Peyer's patch (tissue), 4 donors: ENCODE data around the gene GTSF1L. TPM values are rescaled to one million over a fixed set of nuclear protein-coding genes. Genes with fewer than 3 reads are reported as not detected.

Source experiments
- DNase-seq, 3 donors: peaks; one replicate each; pipeline ENCODE4 v3.0.0-alpha.2; 2017 to 2019
- H3K27ac ChIP-seq, 4 donors: fragments of 200-600 bp; sonication (generic); one replicate each; pipeline ENCODE4 v1.5.1; 2016 to 2019
- H3K27me3 ChIP-seq, 2 donors: fragments of 200-600 bp; sonication (generic); one replicate each; pipeline ENCODE4 v1.5.1; 2019
- H3K36me3 ChIP-seq, 3 donors: fragments of 200-600 bp; sonication (generic); one replicate each; pipeline ENCODE4 v1.5.1; 2016 to 2019
- H3K4me1 ChIP-seq, 4 donors: fragments of 200-600 bp; sonication (generic); one replicate each; pipeline ENCODE4 v1.5.1; 2016 to 2019
- H3K4me3 ChIP-seq, 4 donors: fragments of 200-600 bp; sonication (generic); 1 replicate in 3 of 4; 2 replicates in 1 of 4; pipeline ENCODE4 v1.5.1; 2016 to 2019; ENCODE audit warnings: mild to moderate bottlenecking in 1 of 4
- H3K9me3 ChIP-seq, 4 donors: fragments of 200-600 bp; sonication (generic); one replicate each; pipeline ENCODE4 v1.5.1; 2016 to 2019; ENCODE audit warnings: mild to moderate bottlenecking in 1 of 4
- CTCF ChIP-seq, 6 experiments: fragments of 450-650 bp in 4 of 6; fragments of 200-600 bp in 2 of 6; sonication (generic) in 1 of 6; IDR thresholded peaks; one replicate each; pipeline ENCODE4 v1.5.1; 2017 to 2019; ENCODE audit warnings: antibody characterized with exemption in 6 of 6, mild to moderate bottlenecking in 3 of 6, moderate library complexity in 1 of 6
- POLR2A ChIP-seq, 2 donors: fragments of 450-650 bp; IDR thresholded peaks; one replicate each; pipeline ENCODE4 v1.5.1; 2017; ENCODE audit warnings: antibody characterized with exemption in 2 of 2, mild to moderate bottlenecking in 2 of 2, moderate library complexity in 2 of 2
- total RNA-seq, 4 donors: library from RNA; depleted of rRNA; stranded (reverse); fragments of >200 nt; gene quantifications; one replicate each; pipeline ENCODE4 v1.1.0, GENCODE V29; 2016

The GTSF1L gene
- total RNA-seq, 4 donors from 2014 or later = not detected

GRCh38 chr20:43731469-43731868, 4.7 kb upstream of the GTSF1L start:
- Histone ChIP-seq H3K9me3 (no peaks in the 10 kb centered on the region), H3K4me1 (no peaks in the 10 kb centered on the region), H3K4me3 (no peak overlapping the region), H3K27me3 (no peaks in the 10 kb centered on the region), H3K27ac (no peak overlapping the region), H3K36me3 (no peaks in the 10 kb centered on the region)
- TF ChIP-seq POLR2A (IDR thresholded peaks at IDR 0.05) = no peak
- no peak for TF ChIP-seq CTCF (IDR thresholded peaks at IDR 0.05)
- no peak for DNase-seq

- Histone ChIP-seq H3K27me3 (no peaks in the 10 kb centered on the region), H3K9me3 (no peaks in the 10 kb centered on the region), H3K4me1 (no peaks in the 10 kb centered on the region), H3K36me3 (no peaks in the 10 kb centered on the region), H3K4me3 (no peak overlapping the region), H3K27ac (no peak overlapping the region)
- no peak for TF ChIP-seq POLR2A (IDR thresholded peaks at IDR 0.05)
- no peak for TF ChIP-seq CTCF (IDR thresholded peaks at IDR 0.05)
- DNase-seq = no peak
Observed at GRCh38 chr20:43728686-43729255, 2.0 kb upstream of the GTSF1L start.

GRCh38 chr20:43727980-43728590, 1.3 kb upstream of the GTSF1L start:
- Histone ChIP-seq H3K36me3 (no peaks in the 10 kb centered on the region), H3K4me3 (no peak overlapping the region), H3K27ac (no peak overlapping the region), H3K4me1 (no peaks in the 10 kb centered on the region), H3K9me3 (no peaks in the 10 kb centered on the region), H3K27me3 (no peaks in the 10 kb centered on the region)
- DNase-seq = peak in 2 of 3 donors; percentile 63 to 72
- TF ChIP-seq POLR2A (IDR thresholded peaks at IDR 0.05) (no peak), CTCF (IDR thresholded peaks at IDR 0.05) (no peak)

GRCh38 chr20:43726333-43726732, 469 bp downstream of the GTSF1L start:
- no peaks in the 10 kb centered on the region for H3K36me3 ChIP-seq
- H3K4me1 ChIP-seq = no peaks in the 10 kb centered on the region
- H3K4me3 ChIP-seq = no peak overlapping the region
- DNase-seq = no peak
- H3K27ac ChIP-seq = no peak overlapping the region
- TF ChIP-seq CTCF (IDR thresholded peaks at IDR 0.05) = no peak
- no peak for TF ChIP-seq POLR2A (IDR thresholded peaks at IDR 0.05)
- no peaks in the 10 kb centered on the region for H3K27me3 ChIP-seq
- no peaks in the 10 kb centered on the region for H3K9me3 ChIP-seq

- no peak for DNase-seq
- Histone ChIP-seq H3K27me3 (no peaks in the 10 kb centered on the region), H3K4me1 (no peaks in the 10 kb centered on the region)
Observed at GRCh38 chr20:43725666-43726065, 1.1 kb downstream of the GTSF1L start.

More at GRCh38 chr20:43725666-43726065, 1.1 kb downstream of the GTSF1L start:
- Histone ChIP-seq H3K36me3 (no peaks in the 10 kb centered on the region), H3K4me3 (no peak overlapping the region), H3K9me3 (no peaks in the 10 kb centered on the region), H3K27ac (no peak overlapping the region)
- TF ChIP-seq POLR2A (IDR thresholded peaks at IDR 0.05) (no peak), CTCF (IDR thresholded peaks at IDR 0.05) (no peak)
